Fibroblast of mammary gland (primary cell): ENCODE measurements around the gene ASCC2.

Experiments
- DNase-seq: peaks from one replicate; pipeline ENCODE4 v3.0.0-alpha.2; 2010; ENCODE audit warnings: low read depth
- H3K4me3 ChIP-seq: 2 replicates; pipeline ENCODE4 v1.5.1; 2011; ENCODE audit warnings: low read depth, mild to moderate bottlenecking, low read length, moderate library complexity; ENCODE audit not compliant: control insufficient read depth
- CTCF ChIP-seq: conservative IDR thresholded peaks from 2 replicates; pipeline ENCODE4 v1.5.1; 2011; ENCODE audit warnings: low read depth, low read length, inconsistent platforms; ENCODE audit not compliant: control insufficient read depth, insufficient read depth

Gene ASCC2

GRCh38 chr22:29769723-29770321 is 68.3 kb downstream of the ASCC2 start:
- no peak for TF ChIP-seq CTCF
- no peak overlapping the region for H3K4me3 ChIP-seq
- no peak for DNase-seq

- TF ChIP-seq CTCF, result no peak
- DNase-seq, result no peak
- H3K4me3 ChIP-seq, result peak overlapping the region; percentile 100
These were observed 69.9 kb downstream of the ASCC2 start for GRCh38 chr22:29768052-29768693.

GRCh38 chr22:29767171-29768051 is 70.7 kb downstream of the ASCC2 start, which contains the start of gene UQCR10:
TSS of gene UQCR10 (plus strand) at chr22:29767369. CDS start at chr22:29767399, 30 bp downstream.
- H3K4me3 ChIP-seq, result peak within 1 kb of the TSS; percentile 100
- DNase-seq, result peak; percentile 88
- no peak for TF ChIP-seq CTCF

- TF ChIP-seq CTCF, result no peak
- DNase-seq, result peak; percentile 95
- peak within 1 kb of the TSS; percentile 100 for H3K4me3 ChIP-seq
These were observed 71.4 kb downstream of the ASCC2 start, which contains the start of gene ZMAT5 for GRCh38 chr22:29766632-29767170. TSS of gene ZMAT5 (minus strand) at chr22:29767007. CDS start at chr22:29748544, 18,463 bp downstream.

- TF ChIP-seq CTCF, result no peak
- no peak for DNase-seq
These were observed 72.0 kb downstream of the ASCC2 start for GRCh38 chr22:29765905-29766631.

GRCh38 chr22:29762263-29762662 is 75.8 kb downstream of the ASCC2 start:
- no peak for DNase-seq
- no peak for TF ChIP-seq CTCF
- no peak overlapping the region for H3K4me3 ChIP-seq

More at GRCh38 chr22:29765905-29766631, 72.0 kb downstream of the ASCC2 start:
- peak overlapping the region; percentile 100 for H3K4me3 ChIP-seq
